ENCODE data around the gene ALMS1.

DNA sequence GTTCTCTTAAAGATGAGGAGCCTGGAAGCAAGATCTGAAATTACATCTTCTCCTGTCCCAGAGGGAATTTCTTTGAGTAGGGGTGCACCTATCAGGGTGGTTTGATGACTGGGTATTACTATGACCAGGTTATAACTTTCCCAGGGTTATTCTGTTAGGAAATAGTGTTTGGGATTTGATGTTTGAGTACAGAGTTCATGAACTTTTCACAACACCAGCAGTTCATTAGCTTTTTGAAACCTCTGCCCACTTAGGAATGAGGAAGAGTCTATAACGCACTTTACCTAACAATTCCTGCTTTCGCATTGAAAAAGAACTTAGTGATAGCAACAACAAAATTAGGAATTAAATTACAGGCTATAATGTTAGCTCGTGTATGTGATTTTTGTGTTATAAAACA, 58.6 kb downstream of the ALMS1 start:
- TF ChIP-seq, protein P1, sequence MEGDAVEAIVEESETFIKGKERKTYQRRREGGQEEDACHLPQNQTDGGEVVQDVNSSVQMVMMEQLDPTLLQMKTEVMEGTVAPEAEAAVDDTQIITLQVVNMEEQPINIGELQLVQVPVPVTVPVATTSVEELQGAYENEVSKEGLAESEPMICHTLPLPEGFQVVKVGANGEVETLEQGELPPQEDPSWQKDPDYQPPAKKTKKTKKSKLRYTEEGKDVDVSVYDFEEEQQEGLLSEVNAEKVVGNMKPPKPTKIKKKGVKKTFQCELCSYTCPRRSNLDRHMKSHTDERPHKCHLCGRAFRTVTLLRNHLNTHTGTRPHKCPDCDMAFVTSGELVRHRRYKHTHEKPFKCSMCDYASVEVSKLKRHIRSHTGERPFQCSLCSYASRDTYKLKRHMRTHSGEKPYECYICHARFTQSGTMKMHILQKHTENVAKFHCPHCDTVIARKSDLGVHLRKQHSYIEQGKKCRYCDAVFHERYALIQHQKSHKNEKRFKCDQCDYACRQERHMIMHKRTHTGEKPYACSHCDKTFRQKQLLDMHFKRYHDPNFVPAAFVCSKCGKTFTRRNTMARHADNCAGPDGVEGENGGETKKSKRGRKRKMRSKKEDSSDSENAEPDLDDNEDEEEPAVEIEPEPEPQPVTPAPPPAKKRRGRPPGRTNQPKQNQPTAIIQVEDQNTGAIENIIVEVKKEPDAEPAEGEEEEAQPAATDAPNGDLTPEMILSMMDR (IDR thresholded peaks at IDR 0.05; ENCODE audit: insufficient read depth, low read length, poor library complexity, severe bottlenecking) = no peak
- no peak for TF ChIP-seq EZH2phosphoT487 (conservative IDR thresholded peaks at IDR 0.05; ENCODE audit: low read length)
